GM18520 (cell line): ENCODE data around the gene TOPBP1.

Experiments
- ATAC-seq: cut with Tn5 transposase; IDR thresholded peaks from one replicate; pipeline ENCODE4 v1.9.1; 2021; ENCODE audit not compliant: unreplicated experiment

Gene TOPBP1

DNA sequence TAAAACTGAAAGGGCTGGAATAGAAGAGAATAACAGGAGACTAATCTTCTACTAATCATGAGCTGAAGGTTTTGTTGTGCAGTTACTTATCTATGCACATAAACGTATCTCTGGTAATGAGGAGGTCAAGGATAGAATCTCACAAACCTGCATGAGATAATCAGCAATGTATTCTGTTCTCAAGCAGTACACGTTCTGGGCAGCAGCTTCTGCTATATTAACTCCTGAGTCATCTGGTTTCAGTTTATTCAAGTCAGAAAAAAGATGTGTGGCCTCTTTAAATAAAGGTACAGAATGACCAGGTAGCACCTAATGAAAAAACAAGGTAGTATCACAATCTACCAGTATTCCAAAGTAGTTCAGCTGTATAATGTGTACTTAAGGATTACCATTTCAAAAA, 53.4 kb downstream of the TOPBP1 start:
- no peak for ATAC-seq

DNA sequence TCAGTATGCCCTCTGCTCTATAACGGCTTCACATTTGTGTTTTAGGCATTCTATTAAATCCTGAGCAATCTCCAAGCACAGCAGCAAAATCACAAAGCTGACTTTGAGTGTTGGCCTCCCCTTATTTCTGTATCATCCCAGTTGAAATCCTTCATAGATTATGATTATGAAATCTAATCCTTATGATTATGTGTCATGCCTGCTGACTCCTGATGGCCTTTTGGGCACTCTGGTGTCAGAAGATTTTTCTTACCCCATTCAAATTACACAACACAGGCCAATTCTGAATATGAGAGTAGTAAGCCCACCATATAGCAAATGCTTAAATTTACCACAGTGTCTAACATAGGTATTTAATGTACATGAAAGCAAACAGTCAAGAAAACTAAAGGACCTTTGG, 53.9 kb downstream of the TOPBP1 start:
- ATAC-seq: no peak

DNA sequence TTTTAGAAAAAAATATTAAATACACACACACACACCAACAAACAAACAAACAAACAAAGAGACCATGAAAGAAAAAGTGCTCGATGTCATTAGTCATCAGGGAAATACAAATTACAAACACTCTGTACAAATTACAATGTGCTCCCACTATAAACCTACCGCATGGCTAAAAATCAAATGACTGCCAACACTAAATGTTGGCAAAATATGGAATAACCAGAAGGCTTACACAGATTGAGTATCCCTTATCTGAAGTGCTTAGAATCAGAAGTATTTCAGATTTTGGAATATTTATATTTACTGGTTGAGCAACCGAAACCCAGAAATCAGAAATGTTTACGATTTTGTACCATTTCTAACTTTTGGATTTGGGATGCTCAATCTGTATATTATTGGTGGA, 54.8 kb downstream of the TOPBP1 start:
- ATAC-seq: no peak

DNA sequence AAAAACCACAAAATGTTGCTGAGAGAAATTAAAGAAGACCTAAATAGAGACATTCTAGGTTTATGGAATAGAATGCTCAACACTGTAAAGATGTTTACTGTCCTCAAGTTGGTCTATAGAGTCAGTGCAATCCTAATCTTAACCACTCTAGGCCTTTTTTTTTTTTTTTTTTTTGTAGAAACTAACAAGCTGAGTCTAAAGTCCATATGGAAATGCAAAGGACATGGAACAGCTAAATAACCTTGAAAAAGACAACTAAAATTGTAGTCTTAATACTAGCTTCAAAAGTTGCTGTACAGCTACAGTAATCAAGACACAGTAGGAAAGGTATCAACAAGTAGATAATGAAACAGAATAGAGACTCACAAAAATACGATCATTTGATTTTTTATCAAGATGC, 55.4 kb downstream of the TOPBP1 start:
- ATAC-seq: no peak

DNA sequence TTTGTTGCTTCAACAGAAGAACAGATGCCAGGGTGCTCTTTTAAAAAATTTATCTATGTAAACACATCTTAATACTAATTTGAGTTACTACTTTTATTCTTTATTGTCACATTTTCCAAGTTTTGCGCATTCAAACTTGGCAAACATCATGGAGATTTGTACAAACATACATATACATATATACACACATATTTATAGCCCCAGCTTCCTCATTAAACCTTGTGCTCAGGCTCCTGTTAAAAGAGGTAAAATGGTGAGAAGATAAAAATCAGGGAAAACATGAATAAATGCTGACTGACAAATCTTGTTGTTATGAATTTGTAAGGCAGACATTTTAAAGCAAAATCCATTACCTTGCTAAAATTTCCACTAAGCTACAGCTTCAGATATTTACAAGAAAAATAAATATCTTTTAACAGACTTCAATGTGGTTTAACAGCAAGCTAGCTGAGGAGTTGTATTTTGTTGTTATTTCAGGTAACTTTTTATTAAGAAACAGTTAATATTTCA, 61.1 kb downstream of the TOPBP1 start:
- no peak for ATAC-seq

DNA sequence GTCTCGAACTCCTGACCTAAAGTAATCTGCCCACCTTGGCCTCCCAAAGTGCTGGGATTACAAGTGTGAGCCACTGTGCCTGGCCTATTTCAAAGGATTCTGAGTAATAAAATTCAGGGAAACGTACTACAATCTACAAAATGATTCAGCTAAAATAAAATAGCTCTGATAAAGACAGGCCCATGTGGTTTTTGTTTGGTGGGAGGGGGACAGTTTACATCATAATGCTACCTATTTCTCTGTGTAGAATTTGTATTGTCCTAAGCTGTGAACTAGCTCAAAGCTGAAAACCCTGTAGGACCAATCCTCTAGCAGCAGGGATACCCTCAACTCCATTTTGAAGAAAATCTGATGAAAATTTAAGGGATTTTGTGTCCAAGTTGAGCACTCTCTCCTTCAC, 62.5 kb downstream of the TOPBP1 start:
- no peak for ATAC-seq

DNA sequence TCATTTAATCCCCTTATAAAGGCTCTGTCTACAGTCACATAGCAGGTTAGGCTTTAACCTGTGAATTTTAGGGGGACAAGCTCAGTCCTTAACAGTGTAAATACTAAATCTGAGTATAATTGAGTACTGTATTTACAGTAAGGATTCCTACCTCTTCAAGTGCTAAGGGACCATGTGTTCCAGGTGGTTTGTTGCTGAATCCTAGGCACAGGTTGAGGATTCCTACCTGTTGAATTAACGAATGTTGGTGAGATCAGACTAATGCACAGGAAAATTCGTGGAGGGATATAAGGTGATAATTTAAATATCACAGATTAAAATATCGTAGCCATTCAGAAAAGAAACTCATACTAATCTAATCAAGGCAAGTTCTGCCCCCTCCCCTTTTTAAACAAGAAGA, 63.3 kb downstream of the TOPBP1 start:
- no peak for ATAC-seq

DNA sequence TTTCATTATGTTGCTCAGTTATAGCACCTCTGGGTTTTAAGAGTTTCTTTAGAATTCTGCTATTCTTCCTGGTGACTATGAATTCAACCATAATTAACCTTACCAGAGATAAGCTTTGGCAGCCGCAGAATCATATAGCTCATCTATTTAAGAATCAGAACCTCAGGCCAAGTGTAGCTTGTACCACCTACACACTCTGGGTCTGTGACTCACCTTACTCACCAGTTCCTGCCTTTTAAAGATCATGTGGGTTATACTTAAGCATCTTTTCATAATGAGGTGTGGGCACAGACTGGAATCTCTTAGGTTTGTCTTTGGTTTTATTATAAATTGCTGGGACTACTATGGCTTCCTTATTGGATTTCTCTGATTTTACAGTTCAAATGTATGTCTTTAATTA, 66.4 kb downstream of the TOPBP1 start:
- ATAC-seq: no peak

DNA sequence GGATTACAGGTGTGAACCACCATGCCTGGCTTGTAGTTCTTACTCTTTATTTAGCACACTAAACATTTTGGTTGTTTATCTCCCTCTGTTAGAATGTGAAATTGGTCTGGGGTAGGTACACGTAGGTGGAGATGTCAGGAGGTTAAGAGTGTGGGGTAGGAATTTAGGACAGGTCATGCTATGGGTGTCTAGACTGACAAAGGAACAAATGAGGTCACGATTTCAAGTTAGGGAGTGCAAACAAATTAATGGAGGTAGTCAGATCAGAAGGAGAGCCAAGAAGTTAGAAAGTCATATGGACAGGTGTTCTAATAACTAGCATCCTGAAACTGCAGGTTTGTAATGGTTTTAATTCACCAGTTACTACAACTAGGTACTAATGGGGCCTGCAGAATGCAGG, 68.5 kb downstream of the TOPBP1 start:
- ATAC-seq: no peak

DNA sequence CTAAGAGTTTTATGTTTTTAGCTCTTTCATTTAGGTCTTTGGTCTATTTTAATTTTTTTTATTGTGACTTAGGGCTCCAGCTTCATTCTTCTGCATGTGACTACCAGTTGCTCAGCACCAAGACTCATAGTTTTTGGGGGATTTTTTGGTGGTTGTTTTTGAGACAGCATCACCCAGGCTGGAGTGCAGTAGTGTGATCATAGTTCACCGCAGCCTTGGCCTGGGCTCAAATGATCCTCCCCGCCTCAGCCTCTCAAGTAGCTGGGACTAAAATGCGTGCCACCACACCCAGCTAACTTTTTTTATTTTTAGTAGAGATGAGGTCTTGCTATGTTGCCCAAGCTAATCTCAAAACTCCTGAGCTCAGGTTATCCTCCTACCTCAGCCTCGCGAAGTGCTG, 68.9 kb downstream of the TOPBP1 start:
- ATAC-seq: no peak

DNA sequence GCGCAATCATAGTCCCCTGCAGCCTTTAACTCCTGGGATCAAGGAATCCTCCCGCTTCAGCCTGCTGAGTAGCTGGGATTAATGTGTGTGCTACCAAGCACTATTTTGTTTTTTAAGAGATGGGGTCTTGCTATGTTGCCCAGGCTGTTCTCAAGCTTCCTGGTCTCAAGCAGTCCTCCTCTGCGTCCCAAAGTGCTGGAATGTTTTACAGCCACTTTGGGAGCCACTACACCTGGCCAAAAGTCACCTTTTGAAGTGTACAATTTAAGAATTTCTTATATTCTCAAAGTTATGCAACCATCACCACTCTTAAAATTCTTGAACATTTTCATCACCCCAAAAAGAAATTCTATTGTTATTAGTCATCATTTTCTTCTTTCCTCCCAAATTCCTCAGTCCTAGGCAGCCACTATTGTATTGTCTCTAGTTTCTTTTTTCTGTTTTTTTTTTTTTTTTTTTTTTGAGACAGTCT, 70.4 kb downstream of the TOPBP1 start:
- no peak for ATAC-seq

DNA sequence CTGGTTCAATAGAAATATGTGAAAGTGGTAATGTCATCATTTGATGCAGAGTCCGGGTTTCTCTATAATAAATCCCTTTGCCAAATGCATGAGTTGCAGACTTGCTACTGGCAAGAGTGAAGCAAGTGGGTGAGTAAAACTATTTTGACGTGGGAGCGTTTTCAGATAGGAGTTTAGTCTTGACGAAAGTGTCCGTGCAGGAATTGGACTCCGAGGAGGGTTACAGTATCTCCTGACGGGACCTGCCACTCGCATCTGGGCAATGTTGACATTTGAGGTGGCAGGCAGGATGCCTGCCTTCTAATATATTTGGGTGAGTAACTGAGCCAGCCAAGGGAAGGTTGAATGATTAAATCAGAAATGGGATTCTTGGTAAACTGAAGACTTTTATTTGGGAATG, 72.2 kb downstream of the TOPBP1 start:
- ATAC-seq: no peak

DNA sequence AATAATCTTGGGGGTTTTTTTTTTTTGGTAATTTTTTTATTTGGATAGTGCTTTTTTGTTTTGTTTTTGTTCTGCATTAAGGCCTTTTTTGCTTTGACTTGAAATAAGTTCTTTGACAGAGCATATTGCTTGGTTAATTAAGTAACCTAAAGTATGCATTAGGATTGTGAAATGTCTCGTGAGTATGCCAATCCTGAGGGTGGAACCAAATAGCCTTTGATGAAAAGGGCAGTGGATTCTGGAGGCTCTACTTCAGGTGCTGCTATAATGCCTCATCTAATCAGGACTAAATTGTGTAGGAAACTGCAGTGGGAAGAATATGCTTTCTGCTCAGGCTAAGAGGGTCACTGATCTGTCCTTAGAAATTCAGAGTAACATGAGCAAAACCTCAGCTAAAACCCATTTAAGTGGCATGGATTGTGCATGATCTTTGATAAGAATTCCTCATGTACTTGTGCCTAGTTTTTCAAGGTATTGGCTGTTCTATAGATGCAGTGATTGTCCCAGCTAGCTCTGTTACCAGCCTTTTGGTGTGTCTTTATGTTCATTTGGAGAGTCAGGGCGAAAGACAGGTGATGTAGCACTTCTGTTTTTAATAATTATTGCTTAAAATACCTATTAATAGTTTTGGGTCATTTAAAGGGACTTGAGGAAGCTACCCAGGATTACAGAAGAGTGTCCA, 72.8 kb downstream of the TOPBP1 start:
- ATAC-seq: no peak

DNA sequence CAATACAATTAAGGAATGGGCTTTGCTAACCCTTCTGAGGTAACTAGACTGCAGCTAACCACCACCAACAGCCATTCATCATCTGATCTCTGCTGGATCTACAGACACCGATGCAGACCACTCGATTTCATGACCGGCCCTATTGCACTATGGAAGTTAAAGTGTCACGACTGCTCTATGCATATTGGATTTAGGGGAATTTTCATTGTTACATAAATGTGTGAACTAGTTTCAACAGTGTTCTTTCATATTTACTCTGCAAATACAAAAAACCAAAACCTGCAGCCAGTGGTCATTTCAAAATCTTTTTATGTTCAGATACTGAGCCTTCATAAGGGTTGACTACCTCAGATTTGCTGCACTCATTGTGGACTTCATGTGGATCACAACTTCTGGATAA, 73.7 kb downstream of the TOPBP1 start:
- ATAC-seq: no peak

DNA sequence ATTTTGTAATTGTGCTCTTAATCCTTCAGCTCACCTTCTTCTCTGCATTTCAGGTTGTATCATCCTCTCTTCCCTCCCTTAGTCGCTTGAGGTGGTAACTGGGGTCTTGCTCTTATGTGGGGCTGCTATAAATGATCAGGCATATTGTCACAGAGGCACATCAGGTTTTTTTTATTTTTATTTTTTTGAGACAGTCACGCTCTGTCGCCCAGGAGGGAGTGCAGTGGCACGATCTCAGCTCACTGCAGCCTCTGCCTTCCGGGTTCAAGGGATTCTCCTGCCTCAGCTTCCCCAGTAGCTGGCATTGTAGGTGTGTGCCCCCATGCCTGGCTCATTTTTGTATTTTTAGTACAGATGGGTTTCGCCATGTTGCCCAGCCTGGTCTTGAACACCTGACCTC, 78.3 kb downstream of the TOPBP1 start:
- ATAC-seq: no peak

DNA sequence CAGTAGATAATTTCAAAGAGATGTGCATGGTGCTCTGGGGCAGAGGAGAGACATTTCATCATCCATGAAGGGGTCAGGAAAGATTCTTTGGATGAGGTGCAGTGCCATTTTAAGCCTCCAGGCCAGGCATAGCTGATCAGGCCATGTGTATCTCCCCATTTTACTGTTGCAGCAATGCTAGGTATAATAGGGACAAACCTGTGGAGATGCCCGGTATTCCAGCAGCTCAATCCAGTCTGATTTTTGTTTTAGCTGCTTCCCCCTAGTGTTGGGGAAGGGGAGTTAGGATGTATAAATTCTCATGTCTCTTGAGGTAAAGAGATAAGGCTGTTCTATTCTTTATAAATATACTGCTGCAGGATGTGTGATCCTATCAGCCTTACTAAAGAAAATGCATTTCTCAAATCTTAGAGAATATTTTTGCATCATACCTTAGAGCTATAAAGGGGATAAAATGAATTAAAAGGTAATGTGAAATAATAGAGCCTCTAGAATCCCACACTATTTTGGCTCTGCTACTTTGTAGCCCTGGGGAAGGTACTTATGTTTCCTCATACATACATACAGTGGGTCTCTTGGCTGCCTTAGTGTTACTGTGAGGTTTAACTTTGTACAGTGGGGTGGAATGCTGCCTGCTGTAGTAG, 83.1 kb downstream of the TOPBP1 start:
- ATAC-seq: no peak

DNA sequence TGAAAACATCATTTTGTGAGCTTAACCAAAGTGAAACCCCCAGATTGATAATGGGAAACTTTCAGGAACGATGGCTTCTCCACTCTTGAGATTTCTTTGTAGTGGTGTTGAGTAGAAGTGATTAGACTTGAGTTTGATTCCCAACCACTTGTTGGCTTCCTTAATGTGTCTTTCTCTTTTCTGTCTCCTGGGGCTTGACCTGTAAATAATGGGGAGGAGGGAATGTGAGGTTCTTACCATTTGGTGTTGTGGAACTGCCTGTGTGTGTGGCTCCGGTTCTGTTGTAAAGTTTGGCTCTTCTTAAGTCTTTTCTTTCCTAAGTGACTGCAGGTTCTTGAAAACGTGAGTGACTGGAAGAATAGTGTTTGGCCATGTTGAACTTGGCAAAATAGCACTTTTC, 85.6 kb downstream of the TOPBP1 start:
- no peak for ATAC-seq

DNA sequence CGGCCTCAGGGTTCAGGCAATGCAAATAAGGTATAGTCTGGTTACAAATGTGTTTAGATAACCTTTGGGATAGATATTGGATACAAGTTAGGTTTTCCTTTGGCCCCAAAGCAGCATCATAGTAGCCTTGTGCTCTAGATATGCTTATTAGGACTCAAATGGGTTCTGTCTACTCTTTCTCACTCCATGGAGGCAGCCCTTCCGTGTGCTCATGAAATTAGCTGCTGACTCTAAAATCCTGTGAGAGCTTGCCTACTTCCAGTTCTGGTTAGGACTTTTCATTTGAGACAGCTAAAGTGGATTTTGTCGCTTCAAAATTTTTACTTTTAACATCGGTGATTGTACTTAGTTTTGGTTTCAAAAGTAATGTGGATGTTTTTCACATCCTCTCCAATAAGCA, 86.7 kb downstream of the TOPBP1 start:
- no peak for ATAC-seq

DNA sequence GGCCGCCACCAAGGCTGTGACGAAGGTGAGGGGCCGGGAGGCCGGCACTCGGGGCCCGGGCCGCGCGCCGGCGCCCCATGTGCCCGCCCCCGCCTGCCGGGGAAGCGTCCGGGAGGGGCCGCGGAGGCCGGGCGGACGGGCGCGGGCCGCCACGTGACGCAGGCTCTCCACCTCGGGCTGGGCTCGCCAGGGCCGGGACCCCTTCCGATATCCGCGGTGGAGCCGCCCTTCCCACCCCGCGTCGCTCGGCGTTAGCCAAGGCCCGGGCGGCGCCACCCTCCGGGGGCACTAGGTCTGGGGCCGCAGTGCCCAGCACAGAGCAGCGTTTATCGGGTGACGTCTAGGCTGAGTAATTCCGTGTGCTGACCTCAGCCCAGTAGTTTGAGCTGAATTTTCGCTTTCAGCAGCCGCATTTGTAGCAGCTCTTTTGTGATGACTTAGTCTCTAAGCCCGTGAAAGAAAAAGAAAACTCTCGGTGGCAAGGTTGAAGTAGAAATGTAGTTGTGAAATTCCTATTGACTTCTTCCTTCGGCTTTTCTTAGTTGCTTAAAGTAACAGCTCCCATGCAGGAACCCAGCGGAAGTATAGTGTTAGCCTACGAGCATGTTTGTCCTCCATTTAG, 87.4 kb downstream of the TOPBP1 start:
- ATAC-seq: peak; percentile 34

DNA sequence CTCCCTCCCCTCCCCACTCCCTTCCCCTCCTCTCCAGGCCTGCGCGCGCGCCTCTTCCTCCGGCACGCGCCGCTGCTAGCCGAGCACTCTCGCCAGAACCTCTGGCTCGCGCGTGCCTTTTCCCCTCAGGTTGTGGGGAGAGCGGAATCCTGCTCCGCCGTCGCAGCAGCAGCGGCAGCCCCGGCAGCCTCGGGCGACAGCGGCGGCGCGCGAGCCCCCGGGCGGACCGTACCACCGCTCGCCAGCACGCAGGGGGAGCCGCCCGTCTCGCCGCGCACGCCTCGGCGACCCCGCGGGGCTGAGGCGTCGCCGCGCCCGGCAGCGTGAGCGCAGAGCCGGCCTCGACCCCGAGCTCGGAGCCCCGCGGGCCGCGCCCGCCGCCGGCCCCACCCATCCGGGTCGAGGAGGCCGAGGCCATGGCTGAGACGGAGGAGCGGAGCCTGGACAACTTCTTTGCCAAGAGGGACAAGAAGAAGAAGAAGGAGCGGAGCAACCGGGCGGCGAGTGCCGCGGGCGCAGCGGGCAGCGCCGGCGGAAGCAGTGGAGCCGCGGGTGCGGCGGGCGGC, 88.0 kb downstream of the TOPBP1 start, which contains the start of gene CDV3:
TSS of gene CDV3 (plus strand) at position 58 of the 566 bp plus-strand sequence. CDS start at position 417, 359 bp downstream.
- peak; percentile 20 for ATAC-seq

DNA sequence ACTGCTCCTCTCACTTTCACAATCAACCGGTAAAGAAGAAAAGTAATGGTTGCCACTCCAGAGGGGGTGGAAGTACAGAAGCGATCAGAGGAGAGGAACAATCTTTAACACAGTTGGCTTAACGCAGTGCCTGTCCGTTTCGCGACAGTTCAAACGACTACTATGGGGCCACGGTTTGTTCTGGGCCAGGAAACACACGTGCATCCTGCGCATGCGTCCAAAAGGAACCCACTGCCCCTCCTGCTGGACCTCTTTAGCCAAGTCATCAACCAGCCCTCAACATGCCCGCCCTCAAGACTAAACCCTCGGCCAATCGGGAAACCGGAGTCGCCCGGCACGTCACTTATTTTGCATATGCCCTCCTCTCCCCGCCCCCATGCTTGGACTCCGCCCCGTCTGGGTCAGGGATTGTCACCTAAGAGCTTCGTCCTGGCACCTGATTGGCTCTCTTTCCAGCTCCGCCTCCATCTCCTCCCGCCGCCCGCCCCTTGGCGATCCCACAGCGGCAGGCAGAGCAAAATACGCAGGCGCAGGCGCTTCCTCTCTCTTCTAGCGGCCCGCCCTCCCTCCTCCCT, 88.6 kb downstream of the TOPBP1 start:
- ATAC-seq: peak; percentile 44
